Peyer's patch (tissue), 4 donors: ENCODE data around the gene NAA80.

Source experiments
- POLR2A ChIP-seq, 2 donors: fragments of 450-650 bp; IDR thresholded peaks; one replicate each; pipeline ENCODE4 v1.5.1; 2017; ENCODE audit warnings: antibody characterized with exemption in 2 of 2, mild to moderate bottlenecking in 2 of 2, moderate library complexity in 2 of 2
- TF ChIP-seq, protein P1 (sequence below), 6 experiments: fragments of 450-650 bp in 4 of 6; fragments of 200-600 bp in 2 of 6; sonication (generic) in 1 of 6; IDR thresholded peaks; one replicate each; pipeline ENCODE4 v1.5.1; 2017 to 2019; ENCODE audit warnings: antibody characterized with exemption in 6 of 6, mild to moderate bottlenecking in 3 of 6, moderate library complexity in 1 of 6

- TF ChIP-seq, protein P1, sequence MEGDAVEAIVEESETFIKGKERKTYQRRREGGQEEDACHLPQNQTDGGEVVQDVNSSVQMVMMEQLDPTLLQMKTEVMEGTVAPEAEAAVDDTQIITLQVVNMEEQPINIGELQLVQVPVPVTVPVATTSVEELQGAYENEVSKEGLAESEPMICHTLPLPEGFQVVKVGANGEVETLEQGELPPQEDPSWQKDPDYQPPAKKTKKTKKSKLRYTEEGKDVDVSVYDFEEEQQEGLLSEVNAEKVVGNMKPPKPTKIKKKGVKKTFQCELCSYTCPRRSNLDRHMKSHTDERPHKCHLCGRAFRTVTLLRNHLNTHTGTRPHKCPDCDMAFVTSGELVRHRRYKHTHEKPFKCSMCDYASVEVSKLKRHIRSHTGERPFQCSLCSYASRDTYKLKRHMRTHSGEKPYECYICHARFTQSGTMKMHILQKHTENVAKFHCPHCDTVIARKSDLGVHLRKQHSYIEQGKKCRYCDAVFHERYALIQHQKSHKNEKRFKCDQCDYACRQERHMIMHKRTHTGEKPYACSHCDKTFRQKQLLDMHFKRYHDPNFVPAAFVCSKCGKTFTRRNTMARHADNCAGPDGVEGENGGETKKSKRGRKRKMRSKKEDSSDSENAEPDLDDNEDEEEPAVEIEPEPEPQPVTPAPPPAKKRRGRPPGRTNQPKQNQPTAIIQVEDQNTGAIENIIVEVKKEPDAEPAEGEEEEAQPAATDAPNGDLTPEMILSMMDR (IDR thresholded peaks at IDR 0.05), result no peak
- TF ChIP-seq POLR2A (IDR thresholded peaks at IDR 0.05), result no peak
Observed at GRCh38 chr3:50258029-50258680, 41.0 kb downstream of the NAA80 start.
